ENCODE results near the gene AP4M1. TPM values are rescaled to one million over a fixed set of nuclear protein-coding genes. Genes with fewer than 3 reads are reported as not detected.

The AP4M1 gene
- total and polyA plus RNA-seq, 9 of the 15 experiments (the other 6 are each of a cell fraction or from before 2014, with no cell fraction given) = 1.3 to 30.9 (median 14.1) TPM

DNA sequence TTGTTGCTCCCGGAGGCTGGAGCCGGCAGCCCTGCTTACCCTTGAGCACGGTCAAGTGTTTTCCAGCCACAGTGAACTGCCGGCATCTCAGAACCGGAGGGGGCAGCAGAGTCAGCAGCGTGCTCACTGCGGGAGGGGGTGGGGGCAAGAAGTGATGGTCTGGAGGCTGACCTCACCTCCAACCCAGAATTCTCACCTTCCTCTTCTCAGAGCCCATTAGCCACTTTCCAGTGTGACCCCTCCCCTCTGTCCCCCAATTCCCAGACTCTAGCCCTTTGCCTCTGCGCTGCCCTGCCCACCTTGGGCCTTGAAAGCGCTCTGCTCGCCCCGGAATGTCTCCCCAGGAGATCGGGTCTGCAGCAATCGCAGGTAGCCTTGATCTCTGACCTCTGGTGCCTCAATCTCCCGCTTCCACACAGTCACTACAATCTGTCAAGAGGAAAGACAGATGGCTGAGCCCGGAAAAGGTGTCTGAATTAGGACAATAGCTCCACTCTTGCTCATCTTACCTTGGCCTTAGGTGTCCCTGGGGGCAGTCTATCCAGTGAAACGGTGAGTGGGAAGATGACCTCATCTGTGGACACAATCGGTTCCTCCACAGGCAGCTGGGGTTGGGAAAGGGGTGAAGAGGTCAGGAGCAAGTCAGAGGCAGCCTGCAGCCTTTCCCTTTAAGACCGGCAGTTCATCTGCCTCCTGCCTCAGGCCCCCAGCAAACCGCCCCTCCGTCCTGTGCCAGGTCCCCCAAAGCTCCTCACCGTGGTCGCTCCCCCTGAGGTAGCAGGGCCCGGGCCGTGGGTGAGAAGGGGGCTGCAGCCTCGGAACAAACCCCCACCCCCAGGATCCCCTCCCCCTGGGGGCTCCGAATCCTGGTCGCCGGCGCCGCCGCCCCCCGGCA, 56.1 kb downstream of the AP4M1 start (continued):
- TF ChIP-seq STAT5A (IDR thresholded peaks at IDR 0.05; ENCODE audit: borderline replicate concordance, low read length) (0 out of 2 replicates have a peak, but pooled peaks have one; percentile 28), ZNF41 (CRISPR knock-in tag; conservative IDR thresholded peaks at IDR 0.05) (no peak), ZNF217 (CRISPR knock-in tag; IDR thresholded peaks at IDR 0.05) (0 out of 2 replicates have a peak, but pooled peaks have one; percentile 28), LCOR (CRISPR knock-in tag; IDR thresholded peaks at IDR 0.05) (no peak), HNRNPLL (IDR thresholded peaks at IDR 0.05; ENCODE audit: low read depth, low read length, poor library complexity, severe bottlenecking) (peak; percentile 16), ZNF224 (CRISPR knock-in tag; IDR thresholded peaks at IDR 0.05) (peak; percentile 72; the same call in 1 of the 2 replicates), TARDBP (IDR thresholded peaks at IDR 0.05) (0 out of 2 replicates have a peak, but pooled peaks have one; percentile 73), GATA2 (CRISPR knock-in tag; IDR thresholded peaks at IDR 0.05) (no peak), SFPQ (IDR thresholded peaks at IDR 0.05; ENCODE audit: low read depth, low read length) (no peak), MLLT1 (IDR thresholded peaks at IDR 0.05) (no peak), SMARCA4 (IDR thresholded peaks at IDR 0.05) (peak; percentile 73)
- TF ChIP-seq, protein P1, sequence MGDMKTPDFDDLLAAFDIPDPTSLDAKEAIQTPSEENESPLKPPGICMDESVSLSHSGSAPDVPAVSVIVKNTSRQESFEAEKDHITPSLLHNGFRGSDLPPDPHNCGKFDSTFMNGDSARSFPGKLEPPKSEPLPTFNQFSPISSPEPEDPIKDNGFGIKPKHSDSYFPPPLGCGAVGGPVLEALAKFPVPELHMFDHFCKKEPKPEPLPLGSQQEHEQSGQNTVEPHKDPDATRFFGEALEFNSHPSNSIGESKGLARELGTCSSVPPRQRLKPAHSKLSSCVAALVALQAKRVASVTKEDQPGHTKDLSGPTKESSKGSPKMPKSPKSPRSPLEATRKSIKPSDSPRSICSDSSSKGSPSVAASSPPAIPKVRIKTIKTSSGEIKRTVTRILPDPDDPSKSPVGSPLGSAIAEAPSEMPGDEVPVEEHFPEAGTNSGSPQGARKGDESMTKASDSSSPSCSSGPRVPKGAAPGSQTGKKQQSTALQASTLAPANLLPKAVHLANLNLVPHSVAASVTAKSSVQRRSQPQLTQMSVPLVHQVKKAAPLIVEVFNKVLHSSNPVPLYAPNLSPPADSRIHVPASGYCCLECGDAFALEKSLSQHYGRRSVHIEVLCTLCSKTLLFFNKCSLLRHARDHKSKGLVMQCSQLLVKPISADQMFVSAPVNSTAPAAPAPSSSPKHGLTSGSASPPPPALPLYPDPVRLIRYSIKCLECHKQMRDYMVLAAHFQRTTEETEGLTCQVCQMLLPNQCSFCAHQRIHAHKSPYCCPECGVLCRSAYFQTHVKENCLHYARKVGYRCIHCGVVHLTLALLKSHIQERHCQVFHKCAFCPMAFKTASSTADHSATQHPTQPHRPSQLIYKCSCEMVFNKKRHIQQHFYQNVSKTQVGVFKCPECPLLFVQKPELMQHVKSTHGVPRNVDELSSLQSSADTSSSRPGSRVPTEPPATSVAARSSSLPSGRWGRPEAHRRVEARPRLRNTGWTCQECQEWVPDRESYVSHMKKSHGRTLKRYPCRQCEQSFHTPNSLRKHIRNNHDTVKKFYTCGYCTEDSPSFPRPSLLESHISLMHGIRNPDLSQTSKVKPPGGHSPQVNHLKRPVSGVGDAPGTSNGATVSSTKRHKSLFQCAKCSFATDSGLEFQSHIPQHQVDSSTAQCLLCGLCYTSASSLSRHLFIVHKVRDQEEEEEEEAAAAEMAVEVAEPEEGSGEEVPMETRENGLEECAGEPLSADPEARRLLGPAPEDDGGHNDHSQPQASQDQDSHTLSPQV (IDR thresholded peaks at IDR 0.05) = peak; percentile 18
- TF ChIP-seq, protein P2, sequence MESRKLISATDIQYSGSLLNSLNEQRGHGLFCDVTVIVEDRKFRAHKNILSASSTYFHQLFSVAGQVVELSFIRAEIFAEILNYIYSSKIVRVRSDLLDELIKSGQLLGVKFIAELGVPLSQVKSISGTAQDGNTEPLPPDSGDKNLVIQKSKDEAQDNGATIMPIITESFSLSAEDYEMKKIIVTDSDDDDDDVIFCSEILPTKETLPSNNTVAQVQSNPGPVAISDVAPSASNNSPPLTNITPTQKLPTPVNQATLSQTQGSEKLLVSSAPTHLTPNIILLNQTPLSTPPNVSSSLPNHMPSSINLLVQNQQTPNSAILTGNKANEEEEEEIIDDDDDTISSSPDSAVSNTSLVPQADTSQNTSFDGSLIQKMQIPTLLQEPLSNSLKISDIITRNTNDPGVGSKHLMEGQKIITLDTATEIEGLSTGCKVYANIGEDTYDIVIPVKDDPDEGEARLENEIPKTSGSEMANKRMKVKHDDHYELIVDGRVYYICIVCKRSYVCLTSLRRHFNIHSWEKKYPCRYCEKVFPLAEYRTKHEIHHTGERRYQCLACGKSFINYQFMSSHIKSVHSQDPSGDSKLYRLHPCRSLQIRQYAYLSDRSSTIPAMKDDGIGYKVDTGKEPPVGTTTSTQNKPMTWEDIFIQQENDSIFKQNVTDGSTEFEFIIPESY (CRISPR knock-in tag; IDR thresholded peaks at IDR 0.05) = 0 out of 2 replicates have a peak, but pooled peaks have one; percentile 48

All from K562 (cell line).